NCI-H748 (cell line): Measurements from ENCODE around the gene NLRC5.

Source experiments
- DNase-seq: peaks from one replicate; lab custom pipeline; 2025; ENCODE audit not compliant: unreplicated experiment; lab: John Stamatoyannopoulos, UW

Gene NLRC5

GRCh38 chr16:57118461-57119084 lies 129.2 kb downstream of the NLRC5 start:
- DNase-seq, result no peak

- no peak for DNase-seq
Measured at GRCh38 chr16:57123216-57123973, 134.0 kb downstream of the NLRC5 start.

- no peak for DNase-seq
Measured at GRCh38 chr16:57123974-57124674, 134.8 kb downstream of the NLRC5 start.

GRCh38 chr16:57125376-57125775 lies 136.0 kb downstream of the NLRC5 start:
- no peak for DNase-seq

GRCh38 chr16:57125969-57126368 lies 136.6 kb downstream of the NLRC5 start:
- no peak for DNase-seq

- no peak for DNase-seq
Measured at GRCh38 chr16:57126411-57126810, 137.1 kb downstream of the NLRC5 start.

GRCh38 chr16:57127037-57127763 lies 137.8 kb downstream of the NLRC5 start:
- DNase-seq, result no peak

- no peak for DNase-seq
Measured at GRCh38 chr16:57127836-57128235, 138.5 kb downstream of the NLRC5 start.

GRCh38 chr16:57128771-57129389 lies 139.5 kb downstream of the NLRC5 start:
- no peak for DNase-seq

- no peak for DNase-seq
Measured at GRCh38 chr16:57130950-57131321, 141.6 kb downstream of the NLRC5 start.

GRCh38 chr16:57131351-57131970 lies 142.1 kb downstream of the NLRC5 start:
- DNase-seq, result no peak

- no peak for DNase-seq
Measured at GRCh38 chr16:57132470-57132869, 143.1 kb downstream of the NLRC5 start.

- no peak for DNase-seq
Measured at GRCh38 chr16:57133031-57133430, 143.7 kb downstream of the NLRC5 start.
